ENCODE results near the gene SENP6.

DNA sequence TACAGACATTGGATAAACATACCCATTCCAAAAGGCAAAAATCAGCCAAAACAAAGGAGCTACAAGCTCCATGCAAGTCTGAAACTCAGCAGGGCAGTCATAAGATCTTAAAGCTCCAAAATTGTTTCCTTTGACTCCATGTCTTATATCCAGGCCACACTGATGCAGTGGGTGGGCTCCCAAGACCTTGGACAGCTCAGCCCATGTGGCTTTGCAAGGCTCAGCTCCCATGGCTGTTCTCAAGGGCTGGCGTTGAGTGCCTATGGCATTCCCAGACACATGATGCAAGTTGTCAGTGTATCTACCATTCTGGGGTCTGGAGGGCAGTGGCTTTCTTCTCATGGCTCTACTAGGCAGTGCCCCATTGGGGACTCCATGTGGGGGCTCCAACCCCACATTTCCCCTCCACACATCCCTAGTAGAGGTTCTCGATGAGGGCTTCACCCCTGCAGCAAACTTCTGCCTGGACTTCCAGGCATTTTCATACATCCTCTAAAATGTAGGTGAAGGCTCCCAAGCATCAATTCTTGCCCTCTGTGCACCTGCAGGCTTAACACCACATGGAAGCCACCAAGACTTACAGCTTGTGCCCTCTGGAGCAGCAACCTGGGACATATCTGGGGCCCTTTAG is 35.4 kb upstream of the SENP6 start:
- TF ChIP-seq, protein P1, sequence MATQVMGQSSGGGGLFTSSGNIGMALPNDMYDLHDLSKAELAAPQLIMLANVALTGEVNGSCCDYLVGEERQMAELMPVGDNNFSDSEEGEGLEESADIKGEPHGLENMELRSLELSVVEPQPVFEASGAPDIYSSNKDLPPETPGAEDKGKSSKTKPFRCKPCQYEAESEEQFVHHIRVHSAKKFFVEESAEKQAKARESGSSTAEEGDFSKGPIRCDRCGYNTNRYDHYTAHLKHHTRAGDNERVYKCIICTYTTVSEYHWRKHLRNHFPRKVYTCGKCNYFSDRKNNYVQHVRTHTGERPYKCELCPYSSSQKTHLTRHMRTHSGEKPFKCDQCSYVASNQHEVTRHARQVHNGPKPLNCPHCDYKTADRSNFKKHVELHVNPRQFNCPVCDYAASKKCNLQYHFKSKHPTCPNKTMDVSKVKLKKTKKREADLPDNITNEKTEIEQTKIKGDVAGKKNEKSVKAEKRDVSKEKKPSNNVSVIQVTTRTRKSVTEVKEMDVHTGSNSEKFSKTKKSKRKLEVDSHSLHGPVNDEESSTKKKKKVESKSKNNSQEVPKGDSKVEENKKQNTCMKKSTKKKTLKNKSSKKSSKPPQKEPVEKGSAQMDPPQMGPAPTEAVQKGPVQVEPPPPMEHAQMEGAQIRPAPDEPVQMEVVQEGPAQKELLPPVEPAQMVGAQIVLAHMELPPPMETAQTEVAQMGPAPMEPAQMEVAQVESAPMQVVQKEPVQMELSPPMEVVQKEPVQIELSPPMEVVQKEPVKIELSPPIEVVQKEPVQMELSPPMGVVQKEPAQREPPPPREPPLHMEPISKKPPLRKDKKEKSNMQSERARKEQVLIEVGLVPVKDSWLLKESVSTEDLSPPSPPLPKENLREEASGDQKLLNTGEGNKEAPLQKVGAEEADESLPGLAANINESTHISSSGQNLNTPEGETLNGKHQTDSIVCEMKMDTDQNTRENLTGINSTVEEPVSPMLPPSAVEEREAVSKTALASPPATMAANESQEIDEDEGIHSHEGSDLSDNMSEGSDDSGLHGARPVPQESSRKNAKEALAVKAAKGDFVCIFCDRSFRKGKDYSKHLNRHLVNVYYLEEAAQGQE (IDR thresholded peaks at IDR 0.05; ENCODE audit: borderline replicate concordance), result no peak
- TF ChIP-seq CTCF (IDR thresholded peaks at IDR 0.05; ENCODE audit: poor library complexity, severe bottlenecking) (no peak), EP300 (conservative IDR thresholded peaks at IDR 0.05; ENCODE audit: poor library complexity, severe bottlenecking) (no peak), EZH2 (IDR thresholded peaks at IDR 0.05; ENCODE audit: borderline replicate concordance, insufficient read depth, low read length, poor library complexity, severe bottlenecking) (no peak), MXI1 (conservative IDR thresholded peaks at IDR 0.05; ENCODE audit: poor library complexity, severe bottlenecking) (no peak), RAD21 (conservative IDR thresholded peaks at IDR 0.05) (no peak), POLR2AphosphoS5 (IDR thresholded peaks at IDR 0.05) (no peak), TAF1 (IDR thresholded peaks at IDR 0.05; ENCODE audit: low read depth) (no peak)

Measured in neural cell (in vitro differentiated cells).